Vagina (tissue), 2 donors: ENCODE measurements around the gene DMAC2L.

Experiments
- POLR2A ChIP-seq, 2 donors: fragments of 450-650 bp; IDR thresholded peaks; one replicate each; pipeline ENCODE4 v1.6.1; 2017; ENCODE audit warnings: antibody characterized with exemption in 2 of 2, mild to moderate bottlenecking in 2 of 2, moderate library complexity in 2 of 2
- POLR2AphosphoS5 ChIP-seq, 2 donors: sonication (generic); formaldehyde crosslinking; IDR thresholded peaks; one replicate each; pipeline ENCODE4 v1.9.0; 2017; ENCODE audit warnings: antibody characterized with exemption in 2 of 2, mild to moderate bottlenecking in 2 of 2, low read depth in 1 of 2; ENCODE audit not compliant: insufficient read depth in 1 of 2
- TF ChIP-seq, protein P1 (sequence below), 3 experiments: fragments of 450-650 bp in 2 of 3; fragments of 200-600 bp in 1 of 3; sonication (generic) in 1 of 3; IDR thresholded peaks; one replicate each; pipeline ENCODE4 v1.5.1; 2017 to 2019; ENCODE audit warnings: antibody characterized with exemption in 3 of 3, mild to moderate bottlenecking in 2 of 3, moderate library complexity in 2 of 3

DNA sequence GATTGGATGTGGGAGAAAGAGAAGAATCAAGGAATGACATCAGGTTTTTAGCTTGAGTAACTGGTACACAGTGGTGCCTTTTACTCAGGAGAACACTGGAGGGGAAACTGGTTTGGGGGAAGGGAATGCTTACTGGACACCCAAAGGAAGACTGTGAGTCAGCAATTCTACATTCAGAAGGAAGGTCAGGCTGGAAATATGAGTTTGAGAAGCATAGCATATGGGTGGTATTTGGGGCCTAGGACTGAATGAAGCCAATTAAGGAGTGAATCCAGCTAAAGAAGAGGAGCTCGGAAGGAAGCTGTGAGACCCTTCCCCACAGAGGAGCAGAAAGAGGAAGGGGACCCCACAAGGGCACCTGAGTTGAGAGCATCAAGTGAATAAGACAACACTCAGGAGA lies 35.4 kb downstream of the DMAC2L start:
- TF ChIP-seq, protein P1, sequence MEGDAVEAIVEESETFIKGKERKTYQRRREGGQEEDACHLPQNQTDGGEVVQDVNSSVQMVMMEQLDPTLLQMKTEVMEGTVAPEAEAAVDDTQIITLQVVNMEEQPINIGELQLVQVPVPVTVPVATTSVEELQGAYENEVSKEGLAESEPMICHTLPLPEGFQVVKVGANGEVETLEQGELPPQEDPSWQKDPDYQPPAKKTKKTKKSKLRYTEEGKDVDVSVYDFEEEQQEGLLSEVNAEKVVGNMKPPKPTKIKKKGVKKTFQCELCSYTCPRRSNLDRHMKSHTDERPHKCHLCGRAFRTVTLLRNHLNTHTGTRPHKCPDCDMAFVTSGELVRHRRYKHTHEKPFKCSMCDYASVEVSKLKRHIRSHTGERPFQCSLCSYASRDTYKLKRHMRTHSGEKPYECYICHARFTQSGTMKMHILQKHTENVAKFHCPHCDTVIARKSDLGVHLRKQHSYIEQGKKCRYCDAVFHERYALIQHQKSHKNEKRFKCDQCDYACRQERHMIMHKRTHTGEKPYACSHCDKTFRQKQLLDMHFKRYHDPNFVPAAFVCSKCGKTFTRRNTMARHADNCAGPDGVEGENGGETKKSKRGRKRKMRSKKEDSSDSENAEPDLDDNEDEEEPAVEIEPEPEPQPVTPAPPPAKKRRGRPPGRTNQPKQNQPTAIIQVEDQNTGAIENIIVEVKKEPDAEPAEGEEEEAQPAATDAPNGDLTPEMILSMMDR (IDR thresholded peaks at IDR 0.05): no peak
- no peak for TF ChIP-seq POLR2A (IDR thresholded peaks at IDR 0.05)
- TF ChIP-seq POLR2AphosphoS5 (IDR thresholded peaks at IDR 0.05; ENCODE audit: insufficient read depth in 1 of 2, low read depth in 1 of 2): no peak
